Osteoblast (primary cell): ENCODE measurements around the gene ASPSCR1. TPM values are rescaled to one million over a fixed set of nuclear protein-coding genes. Genes with fewer than 3 reads are reported as not detected.
A peak's percentile ranks its signal among the peaks of the same experiment; 100 is the strongest.

ENCODE experiments used
- DNase-seq: peaks from one replicate; pipeline ENCODE4 v3.0.0; 2011; ENCODE audit warnings: low spot score, mixed read lengths; ENCODE audit not compliant: insufficient read length; ENCODE audit errors: missing footprints
- H2AFZ ChIP-seq: 2 replicates; pipeline ENCODE4 v1.6.0; 2011; ENCODE audit warnings: mild to moderate bottlenecking, low read length
- H3K27ac ChIP-seq: 2 replicates; pipeline ENCODE4 v1.5.1; 2011; ENCODE audit warnings: mild to moderate bottlenecking, low read depth, low read length, moderate library complexity
- H3K27me3 ChIP-seq: 2 replicates; pipeline ENCODE4 v1.6.0; 2012; ENCODE audit warnings: mild to moderate bottlenecking, control low read depth, inconsistent platforms, low read length, moderate library complexity; ENCODE audit not compliant: insufficient read depth
- H3K36me3 ChIP-seq: 2 replicates; pipeline ENCODE4 v1.5.1; 2011; ENCODE audit warnings: mild to moderate bottlenecking, low read length, control low read depth, moderate library complexity; ENCODE audit not compliant: insufficient read depth
- H3K4me1 ChIP-seq: 2 replicates; pipeline ENCODE4 v1.5.1; 2011; ENCODE audit warnings: mild to moderate bottlenecking, low read length, control low read depth, moderate library complexity; ENCODE audit not compliant: insufficient read depth
- H3K4me2 ChIP-seq: 2 replicates; pipeline ENCODE4 v1.6.0; 2011; ENCODE audit warnings: mild to moderate bottlenecking, low read length; ENCODE audit not compliant: insufficient read depth
- H3K4me3 ChIP-seq: fragments of 200-600 bp; sonication (generic); 3 replicates; pipeline ENCODE4 v1.5.1; 2012; ENCODE audit warnings: mild to moderate bottlenecking, low read length, inconsistent platforms; ENCODE audit not compliant: insufficient read depth
- H3K79me2 ChIP-seq: 2 replicates; pipeline ENCODE4 v1.6.0; 2012; ENCODE audit warnings: mild to moderate bottlenecking, low read length, control low read depth, inconsistent platforms; ENCODE audit not compliant: insufficient read depth
- H3K9me3 ChIP-seq: 2 replicates; pipeline ENCODE4 v1.5.1; 2011; ENCODE audit warnings: low read depth, low read length, control low read depth
- H4K20me1 ChIP-seq: 2 replicates; pipeline ENCODE4 v1.6.0; 2012; ENCODE audit warnings: mild to moderate bottlenecking, low read length, control low read depth; ENCODE audit not compliant: insufficient read depth
- total RNA-seq: library from RNA; depleted of rRNA; stranded (reverse); fragments of >200 nt; gene quantifications from 2 replicates; pipeline ENCODE4 v1.2.3, GENCODE V29; 2012
- TF ChIP-seq, protein P1 (sequence below): IDR thresholded peaks from 2 replicates; pipeline ENCODE4 v1.5.1; 2011; ENCODE audit warnings: mild to moderate bottlenecking, low read depth, low read length, moderate library complexity; ENCODE audit errors: extremely low read depth

Gene ASPSCR1
- total RNA-seq, 1 donor: 35.8 TPM

DNA sequence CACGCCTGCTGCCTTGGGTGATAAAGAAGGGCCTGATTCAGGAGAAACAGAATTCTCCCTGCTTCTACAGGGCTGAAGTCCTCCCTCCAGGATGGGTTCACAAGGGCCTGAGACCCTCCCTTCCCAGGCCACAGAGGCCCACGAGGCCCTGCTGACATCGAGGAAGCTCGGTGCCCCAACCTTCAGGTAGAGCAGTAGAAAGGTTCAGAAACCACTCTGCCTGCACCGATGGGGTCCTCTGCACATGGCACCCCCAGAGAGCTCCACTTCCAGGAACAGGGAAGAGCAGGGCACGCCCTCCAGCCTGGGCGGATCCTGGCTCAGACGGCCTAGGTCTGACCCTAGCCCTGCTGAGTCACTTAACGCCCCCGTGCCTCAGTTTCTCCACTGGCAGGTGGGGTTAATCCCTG lies 44.5 kb downstream of the ASPSCR1 start:
- peak overlapping the region; percentile 92 for H3K4me3 ChIP-seq
- peaks cover 28% of the 10 kb centered on the region for H4K20me1 ChIP-seq
- peaks cover 21% of the 10 kb centered on the region for H3K4me1 ChIP-seq
- no peaks in the 10 kb centered on the region for H3K36me3 ChIP-seq
- peak overlapping the region; percentile 96 for H3K4me2 ChIP-seq
- peak overlapping the region; percentile 77 for H2AFZ ChIP-seq
- H3K79me2 ChIP-seq: peaks cover 8% of the 10 kb centered on the region
- peak; percentile 89 for DNase-seq
- TF ChIP-seq, protein P1, sequence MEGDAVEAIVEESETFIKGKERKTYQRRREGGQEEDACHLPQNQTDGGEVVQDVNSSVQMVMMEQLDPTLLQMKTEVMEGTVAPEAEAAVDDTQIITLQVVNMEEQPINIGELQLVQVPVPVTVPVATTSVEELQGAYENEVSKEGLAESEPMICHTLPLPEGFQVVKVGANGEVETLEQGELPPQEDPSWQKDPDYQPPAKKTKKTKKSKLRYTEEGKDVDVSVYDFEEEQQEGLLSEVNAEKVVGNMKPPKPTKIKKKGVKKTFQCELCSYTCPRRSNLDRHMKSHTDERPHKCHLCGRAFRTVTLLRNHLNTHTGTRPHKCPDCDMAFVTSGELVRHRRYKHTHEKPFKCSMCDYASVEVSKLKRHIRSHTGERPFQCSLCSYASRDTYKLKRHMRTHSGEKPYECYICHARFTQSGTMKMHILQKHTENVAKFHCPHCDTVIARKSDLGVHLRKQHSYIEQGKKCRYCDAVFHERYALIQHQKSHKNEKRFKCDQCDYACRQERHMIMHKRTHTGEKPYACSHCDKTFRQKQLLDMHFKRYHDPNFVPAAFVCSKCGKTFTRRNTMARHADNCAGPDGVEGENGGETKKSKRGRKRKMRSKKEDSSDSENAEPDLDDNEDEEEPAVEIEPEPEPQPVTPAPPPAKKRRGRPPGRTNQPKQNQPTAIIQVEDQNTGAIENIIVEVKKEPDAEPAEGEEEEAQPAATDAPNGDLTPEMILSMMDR: no peak
- H3K27ac ChIP-seq: peak overlapping the region; percentile 51
- H3K9me3 ChIP-seq: no peaks in the 10 kb centered on the region
- H3K27me3 ChIP-seq: no peaks in the 10 kb centered on the region

- Histone ChIP-seq H3K4me3 (peak within 1 kb of the TSS; percentile 92), H3K4me1 (peaks cover 21% of the 10 kb centered on the region), H2AFZ (peak within 1 kb of the TSS; percentile 82), H3K9me3 (no peaks in the 10 kb centered on the region), H4K20me1 (peaks cover 28% of the 10 kb centered on the region), H3K36me3 (no peaks in the 10 kb centered on the region), H3K27me3 (no peaks in the 10 kb centered on the region), H3K4me2 (peak within 1 kb of the TSS; percentile 96), H3K27ac (peak within 1 kb of the TSS; percentile 51), H3K79me2 (peaks cover 8% of the 10 kb centered on the region)
- TF ChIP-seq, protein P1: no peak
- peak; percentile 86 for DNase-seq
Measured at GRCh38 chr17:82022310-82022980, 45.0 kb downstream of the ASPSCR1 start, which contains the start of gene CENPX. Gene CENPX (minus strand): TSS chr17:82022878. CDS start chr17:82022861, 17 bp downstream.

GRCh38 chr17:82022981-82023446 lies 45.6 kb downstream of the ASPSCR1 start, which contains the start of gene LRRC45:
Gene LRRC45 (plus strand): TSS chr17:82023305. CDS start chr17:82023644, 339 bp downstream.
- Histone ChIP-seq H3K4me1 (peaks cover 21% of the 10 kb centered on the region), H3K27ac (peak within 1 kb of the TSS; percentile 51), H3K36me3 (no peaks in the 10 kb centered on the region), H3K4me2 (peak within 1 kb of the TSS; percentile 96), H2AFZ (peak within 1 kb of the TSS; percentile 82), H4K20me1 (peaks cover 28% of the 10 kb centered on the region), H3K79me2 (peaks cover 8% of the 10 kb centered on the region), H3K9me3 (no peaks in the 10 kb centered on the region), H3K4me3 (peak within 1 kb of the TSS; percentile 92), H3K27me3 (no peaks in the 10 kb centered on the region)
- TF ChIP-seq, protein P1: no peak
- peak; percentile 100 for DNase-seq
